H9 (cell line): ENCODE measurements around the gene CTNNA3. TPM values are rescaled to one million over a fixed set of nuclear protein-coding genes. Genes with fewer than 3 reads are reported as not detected.
A peak's percentile ranks its signal among the peaks of the same experiment; 100 is the strongest.

Experiments
- DNase-seq: peaks from one replicate; pipeline ENCODE4 v3.0.0-alpha.2; 2017
- H2AFZ ChIP-seq: one replicate; pipeline ENCODE4 v1.6.1; 2013; ENCODE audit warnings: mild to moderate bottlenecking, low read length, control low read depth, moderate library complexity
- H2AK5ac ChIP-seq: 2 replicates; pipeline ENCODE4 v1.6.1; 2013; ENCODE audit warnings: low read length, control low read depth, mixed read lengths; ENCODE audit not compliant: insufficient read length
- H2BK120ac ChIP-seq: one replicate; pipeline ENCODE4 v1.6.1; 2013; ENCODE audit warnings: low read depth, mild to moderate bottlenecking, low read length, control low read depth, inconsistent platforms; ENCODE audit not compliant: poor library complexity, severe bottlenecking
- H2BK12ac ChIP-seq: 2 replicates; pipeline ENCODE4 v1.6.1; 2013; ENCODE audit warnings: low read length, control low read depth, mixed read lengths, low read depth; ENCODE audit not compliant: insufficient read length
- H2BK15ac ChIP-seq: 2 replicates; pipeline ENCODE4 v1.6.1; 2013; ENCODE audit warnings: low read depth, low read length, control low read depth
- H2BK20ac ChIP-seq: one replicate; pipeline ENCODE4 v1.6.1; 2013; ENCODE audit warnings: low read depth, mild to moderate bottlenecking, low read length, control low read depth, inconsistent platforms; ENCODE audit not compliant: poor library complexity, severe bottlenecking
- H2BK5ac ChIP-seq: 2 replicates; pipeline ENCODE4 v1.6.1; 2013; ENCODE audit warnings: low read length, control low read depth, mixed read lengths; ENCODE audit not compliant: insufficient read length
- H3K14ac ChIP-seq: 2 replicates; pipeline ENCODE4 v1.6.1; 2013; ENCODE audit warnings: low read length, control low read depth; ENCODE audit not compliant: insufficient read depth
- H3K18ac ChIP-seq: 2 replicates; pipeline ENCODE4 v1.6.1; 2013; ENCODE audit warnings: low read depth, mild to moderate bottlenecking, mixed read lengths, low read length, control low read depth; ENCODE audit not compliant: insufficient read length
- H3K23ac ChIP-seq: 2 replicates; pipeline ENCODE4 v1.6.1; 2013; ENCODE audit warnings: low read length, control low read depth, mixed read lengths, low read depth; ENCODE audit not compliant: insufficient read length
- H3K23me2 ChIP-seq: 2 replicates; pipeline ENCODE4 v1.6.1; 2013; ENCODE audit warnings: low read depth, mild to moderate bottlenecking, mixed read lengths, low read length, control low read depth; ENCODE audit not compliant: insufficient read length, poor library complexity, severe bottlenecking
- H3K27ac ChIP-seq: 2 replicates; pipeline ENCODE4 v1.5.1; 2013; ENCODE audit warnings: low read length, control low read depth, mixed read lengths, low read depth; ENCODE audit not compliant: insufficient read length
- H3K27me3 ChIP-seq: 2 replicates; pipeline ENCODE4 v1.6.1; 2013; ENCODE audit warnings: low read length, control low read depth, inconsistent platforms; ENCODE audit not compliant: insufficient read depth
- H3K4ac ChIP-seq: 2 replicates; pipeline ENCODE4 v1.6.1; 2013; ENCODE audit warnings: low read depth, mild to moderate bottlenecking, control low read depth, inconsistent platforms, low read length, moderate library complexity
- H3K4me1 ChIP-seq: 2 replicates; pipeline ENCODE4 v1.6.1; 2013; ENCODE audit warnings: low read length, control low read depth, inconsistent platforms; ENCODE audit not compliant: insufficient read depth
- H3K4me2 ChIP-seq: 2 replicates; pipeline ENCODE4 v1.6.1; 2013; ENCODE audit warnings: low read length, control low read depth, mixed read lengths; ENCODE audit not compliant: insufficient read length, insufficient read depth
- H3K56ac ChIP-seq: 2 replicates; pipeline ENCODE4 v1.6.1; 2013; ENCODE audit warnings: low read depth, mild to moderate bottlenecking, mixed read lengths, low read length, control low read depth; ENCODE audit not compliant: insufficient read length
- H3K79me1 ChIP-seq: 2 replicates; pipeline ENCODE4 v1.6.1; 2013; ENCODE audit warnings: low read depth, mild to moderate bottlenecking, moderate library complexity, low read length, control low read depth, inconsistent platforms; ENCODE audit not compliant: insufficient read depth, poor library complexity, severe bottlenecking
- H3K79me2 ChIP-seq: 2 replicates; pipeline ENCODE4 v1.6.1; 2013; ENCODE audit warnings: low read length, control low read depth, inconsistent platforms; ENCODE audit not compliant: insufficient read depth
- H3K9ac ChIP-seq: 2 replicates; pipeline ENCODE4 v1.6.1; 2013; ENCODE audit warnings: low read length, control low read depth, mixed read lengths; ENCODE audit not compliant: insufficient read length; ENCODE audit errors: extremely low read depth
- H3K9me3 ChIP-seq: one replicate; pipeline ENCODE4 v1.6.1; 2013; ENCODE audit warnings: low read depth, low read length, inconsistent platforms; ENCODE audit not compliant: control insufficient read depth
- H3T11ph ChIP-seq: one replicate; pipeline ENCODE4 v1.6.1; 2013; ENCODE audit warnings: mild to moderate bottlenecking, low read length, control low read depth, inconsistent platforms
- H4K20me1 ChIP-seq: one replicate; pipeline ENCODE4 v1.6.1; 2013; ENCODE audit not compliant: control insufficient read depth, insufficient read length, insufficient read depth
- H4K5ac ChIP-seq: 2 replicates; pipeline ENCODE4 v1.6.1; 2013; ENCODE audit warnings: low read depth, mild to moderate bottlenecking, mixed read lengths, low read length, control low read depth; ENCODE audit not compliant: insufficient read length
- H4K8ac ChIP-seq: replicated peaks from 2 replicates; pipeline ENCODE4 v1.6.1; 2013; ENCODE audit warnings: low read length, control low read depth, mixed read lengths, low read depth; ENCODE audit not compliant: insufficient read length
- H4K91ac ChIP-seq: 2 replicates; pipeline ENCODE4 v1.6.1; 2013; ENCODE audit warnings: low read depth, mild to moderate bottlenecking, moderate library complexity, mixed read lengths, low read length, control low read depth; ENCODE audit not compliant: insufficient read length
- H3K27ac Mint-ChIP-seq, 3 experiments: 2 replicates in 2 of 3; 3 replicates in 1 of 3; pipeline ENCODE4 v1.8.0; 2020 to 2021; ENCODE audit warnings: mixed read lengths in 3 of 3, mild to moderate bottlenecking in 1 of 3, moderate library complexity in 1 of 3
- H3K27me3 Mint-ChIP-seq: 2 replicates; pipeline ENCODE4 v1.8.0; 2021; ENCODE audit warnings: low read depth, mild to moderate bottlenecking, moderate library complexity, mixed read lengths
- H3K36me3 Mint-ChIP-seq, 3 experiments: 2 replicates in 2 of 3; 3 replicates in 1 of 3; pipeline ENCODE4 v1.8.0; 2020 to 2021; ENCODE audit warnings: low read depth in 3 of 3, mixed read lengths in 3 of 3; ENCODE audit not compliant: insufficient read depth in 1 of 3
- H3K4me1 Mint-ChIP-seq, 2 experiments: 2 replicates each; pipeline ENCODE4 v1.8.0; 2020; ENCODE audit warnings: mixed read lengths in 2 of 2
- H3K4me3 Mint-ChIP-seq, 2 experiments: 2 replicates in 1 of 2; 3 replicates in 1 of 2; pipeline ENCODE4 v1.8.0; 2020 to 2021; ENCODE audit warnings: mild to moderate bottlenecking in 2 of 2, mixed read lengths in 2 of 2, moderate library complexity in 1 of 2
- H3K9me3 Mint-ChIP-seq, 2 experiments: 2 replicates in 1 of 2; 3 replicates in 1 of 2; pipeline ENCODE4 v1.8.0; 2020; ENCODE audit warnings: mild to moderate bottlenecking in 2 of 2, mixed read lengths in 2 of 2, moderate library complexity in 1 of 2
- WGBS: extraction: QIAGEN DNeasy Blood & Tissue Kit; methylation state at CpG from one replicate; pipeline ENCODE4 v1.1.7; 2013; ENCODE audit warnings: missing lambda C conversion rate, low lambda C conversion rate, mixed read lengths; ENCODE audit not compliant: insufficient read length; ENCODE audit errors: extremely low coverage; 5-methylcytosine and 5-hydroxymethylcytosine counted together
- total RNA-seq: library from RNA; stranded (reverse); gene quantifications from 2 replicates; pipeline ENCODE4 v1.2.1, GENCODE V29; 2021
- TF ChIP-seq, protein P1 (sequence below): fragments of 200-600 bp; sonication (generic); conservative IDR thresholded peaks from 3 replicates; pipeline ENCODE4 v1.8.0; 2021; ENCODE audit warnings: antibody characterized with exemption, mild to moderate bottlenecking

The CTNNA3 gene
- total RNA-seq, 1 experiment from 2014 or later = 3.3 TPM

DNA sequence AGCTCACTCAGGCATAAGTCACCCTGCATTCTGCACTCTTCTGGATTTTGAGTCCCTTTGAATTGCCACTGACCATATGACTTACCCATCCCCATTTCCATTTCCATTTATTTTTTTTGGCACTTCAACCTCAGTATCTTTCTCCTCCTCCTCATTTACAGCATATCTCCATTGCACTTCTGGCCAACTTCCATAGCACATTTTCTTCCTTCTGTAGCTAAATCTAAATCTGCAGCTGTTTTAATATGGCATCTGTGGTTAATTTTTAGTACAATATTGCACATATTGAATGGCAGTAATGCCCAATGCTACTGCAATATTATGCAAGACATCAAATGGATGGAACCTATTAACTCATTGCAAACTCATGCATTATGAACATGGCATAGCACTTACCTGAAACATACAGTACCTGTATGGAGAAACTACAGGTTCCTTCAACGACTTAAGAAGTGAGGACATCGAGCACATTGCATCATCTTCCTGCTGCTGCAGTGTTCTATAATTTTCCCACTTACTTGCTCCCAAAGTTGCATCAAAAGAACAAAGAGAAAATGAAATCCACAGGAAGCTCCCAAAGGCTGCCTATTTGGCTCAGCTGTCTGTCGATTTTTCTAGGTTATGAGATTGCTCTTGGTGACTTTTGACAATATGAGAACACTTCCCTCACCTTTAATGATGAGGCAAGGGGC, 714.5 kb downstream of the CTNNA3 start:
- H2BK20ac ChIP-seq = no peak overlapping the region
- no peak overlapping the region for H4K91ac ChIP-seq
- H2AK5ac ChIP-seq = no peak overlapping the region
- no CpG with 5 or more reads among the region's 3 CpGs for WGBS
- Mint-ChIP-seq H3K36me3 (no peaks in the 10 kb centered on the region), H3K27me3 (no peaks in the 10 kb centered on the region), H3K4me1 (no peaks in the 10 kb centered on the region), H3K9me3 (no peaks in the 10 kb centered on the region), H3K27ac (peak overlapping the region in 1 of 3 experiments; percentile 3; a peak in 1 of 7 replicates), H3K4me3 (no peak overlapping the region)
- no peak overlapping the region for H2BK120ac ChIP-seq
- H3K9ac ChIP-seq = no peak overlapping the region
- H3K27me3 ChIP-seq = no peaks in the 10 kb centered on the region
- H3K56ac ChIP-seq = no peak overlapping the region
- TF ChIP-seq, protein P1, sequence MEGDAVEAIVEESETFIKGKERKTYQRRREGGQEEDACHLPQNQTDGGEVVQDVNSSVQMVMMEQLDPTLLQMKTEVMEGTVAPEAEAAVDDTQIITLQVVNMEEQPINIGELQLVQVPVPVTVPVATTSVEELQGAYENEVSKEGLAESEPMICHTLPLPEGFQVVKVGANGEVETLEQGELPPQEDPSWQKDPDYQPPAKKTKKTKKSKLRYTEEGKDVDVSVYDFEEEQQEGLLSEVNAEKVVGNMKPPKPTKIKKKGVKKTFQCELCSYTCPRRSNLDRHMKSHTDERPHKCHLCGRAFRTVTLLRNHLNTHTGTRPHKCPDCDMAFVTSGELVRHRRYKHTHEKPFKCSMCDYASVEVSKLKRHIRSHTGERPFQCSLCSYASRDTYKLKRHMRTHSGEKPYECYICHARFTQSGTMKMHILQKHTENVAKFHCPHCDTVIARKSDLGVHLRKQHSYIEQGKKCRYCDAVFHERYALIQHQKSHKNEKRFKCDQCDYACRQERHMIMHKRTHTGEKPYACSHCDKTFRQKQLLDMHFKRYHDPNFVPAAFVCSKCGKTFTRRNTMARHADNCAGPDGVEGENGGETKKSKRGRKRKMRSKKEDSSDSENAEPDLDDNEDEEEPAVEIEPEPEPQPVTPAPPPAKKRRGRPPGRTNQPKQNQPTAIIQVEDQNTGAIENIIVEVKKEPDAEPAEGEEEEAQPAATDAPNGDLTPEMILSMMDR = no peak
- H3K14ac ChIP-seq = no peak overlapping the region
- H2BK5ac ChIP-seq = no peak overlapping the region
- no peaks in the 10 kb centered on the region for H3K4me1 ChIP-seq
- H3T11ph ChIP-seq = no peak overlapping the region
- H2BK12ac ChIP-seq = no peak overlapping the region
- no peaks in the 10 kb centered on the region for H4K20me1 ChIP-seq
- H3K4ac ChIP-seq = no peak overlapping the region
- no peak overlapping the region for H3K23ac ChIP-seq
- no peaks in the 10 kb centered on the region for H3K9me3 ChIP-seq
- H3K23me2 ChIP-seq = no peaks in the 10 kb centered on the region
- no peak overlapping the region for H2BK15ac ChIP-seq
- H4K8ac ChIP-seq = no peak overlapping the region
- no peak overlapping the region for H3K4me2 ChIP-seq
- H3K79me2 ChIP-seq = no peaks in the 10 kb centered on the region
- H2AFZ ChIP-seq = no peak overlapping the region
- DNase-seq = no peak
- H3K18ac ChIP-seq = no peak overlapping the region
- no peak overlapping the region for H4K5ac ChIP-seq
- no peaks in the 10 kb centered on the region for H3K79me1 ChIP-seq
- H3K27ac ChIP-seq = no peak overlapping the region
